Measurements from ENCODE around the gene TBC1D22A.

Gene TBC1D22A

DNA sequence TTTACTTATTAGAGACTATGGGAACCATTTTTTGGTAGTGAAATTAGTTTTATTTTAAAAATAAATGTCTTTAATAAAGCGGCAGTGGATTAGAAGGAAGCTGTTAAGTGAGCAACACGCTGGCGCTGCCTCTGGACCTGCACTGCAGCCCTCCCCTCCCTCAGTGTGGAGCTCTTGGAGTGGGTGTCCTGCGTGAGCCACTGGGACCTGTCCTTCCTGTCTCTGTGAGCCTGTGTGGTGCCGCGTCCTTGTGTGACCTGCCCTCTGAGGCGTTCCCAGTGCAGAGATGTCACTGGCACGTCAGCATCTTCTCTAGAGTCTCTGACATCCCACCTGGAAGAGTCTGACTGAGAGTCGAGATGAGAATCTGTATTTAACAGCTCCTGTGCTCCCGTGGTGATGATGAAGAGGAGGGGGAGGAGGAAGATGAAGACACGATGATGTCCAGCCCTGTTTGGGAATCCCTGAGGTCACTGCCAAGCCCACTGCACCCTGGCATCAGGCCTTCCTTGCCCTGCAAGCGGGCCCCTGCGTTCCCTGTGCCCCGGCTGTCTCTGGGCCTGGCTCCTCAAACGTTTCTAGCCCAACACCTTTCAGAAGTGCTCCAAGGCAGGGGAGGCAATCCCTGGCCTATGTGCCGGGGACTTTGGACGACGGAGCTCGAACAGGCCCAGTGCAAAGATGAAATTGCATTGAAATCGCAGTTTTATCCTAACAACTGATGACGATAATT is 271.8 kb downstream of the TBC1D22A start:
- DNase-seq (ENCODE audit: low spot score): no peak
- no peak overlapping the region for H3K4me3 ChIP-seq
- H3K27ac ChIP-seq: no peak overlapping the region
- TF ChIP-seq, protein P1, sequence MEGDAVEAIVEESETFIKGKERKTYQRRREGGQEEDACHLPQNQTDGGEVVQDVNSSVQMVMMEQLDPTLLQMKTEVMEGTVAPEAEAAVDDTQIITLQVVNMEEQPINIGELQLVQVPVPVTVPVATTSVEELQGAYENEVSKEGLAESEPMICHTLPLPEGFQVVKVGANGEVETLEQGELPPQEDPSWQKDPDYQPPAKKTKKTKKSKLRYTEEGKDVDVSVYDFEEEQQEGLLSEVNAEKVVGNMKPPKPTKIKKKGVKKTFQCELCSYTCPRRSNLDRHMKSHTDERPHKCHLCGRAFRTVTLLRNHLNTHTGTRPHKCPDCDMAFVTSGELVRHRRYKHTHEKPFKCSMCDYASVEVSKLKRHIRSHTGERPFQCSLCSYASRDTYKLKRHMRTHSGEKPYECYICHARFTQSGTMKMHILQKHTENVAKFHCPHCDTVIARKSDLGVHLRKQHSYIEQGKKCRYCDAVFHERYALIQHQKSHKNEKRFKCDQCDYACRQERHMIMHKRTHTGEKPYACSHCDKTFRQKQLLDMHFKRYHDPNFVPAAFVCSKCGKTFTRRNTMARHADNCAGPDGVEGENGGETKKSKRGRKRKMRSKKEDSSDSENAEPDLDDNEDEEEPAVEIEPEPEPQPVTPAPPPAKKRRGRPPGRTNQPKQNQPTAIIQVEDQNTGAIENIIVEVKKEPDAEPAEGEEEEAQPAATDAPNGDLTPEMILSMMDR (IDR thresholded peaks at IDR 0.05): no peak

DNA sequence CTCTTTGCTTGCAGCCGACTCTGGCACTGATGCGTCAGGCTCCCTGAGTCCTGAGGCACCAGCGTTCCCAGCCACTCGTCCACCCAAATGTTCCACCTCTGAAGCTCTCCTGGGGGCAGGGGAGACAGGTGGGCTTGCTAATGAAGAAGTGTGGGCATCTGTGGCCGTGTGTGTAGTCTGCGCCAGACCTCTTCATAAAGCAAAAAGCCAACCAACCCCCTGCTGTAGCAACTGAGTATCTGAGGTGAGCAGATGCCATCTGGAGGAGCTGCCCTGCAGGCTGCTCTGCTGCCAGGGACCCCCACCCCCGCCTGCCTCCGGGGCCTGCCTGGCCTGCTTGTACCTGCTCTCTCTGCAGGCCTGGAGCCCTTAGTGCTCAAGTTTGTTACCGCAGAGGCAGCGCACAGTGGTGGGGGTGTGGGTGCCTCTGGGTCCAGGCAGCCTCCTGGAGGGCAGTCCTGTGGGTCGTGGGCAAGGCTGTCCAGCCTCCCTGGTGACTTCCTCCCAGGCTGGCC is 272.5 kb downstream of the TBC1D22A start:
- H3K27ac ChIP-seq: no peak overlapping the region
- TF ChIP-seq, protein P1 (IDR thresholded peaks at IDR 0.05): no peak
- no peak overlapping the region for H3K4me3 ChIP-seq
- DNase-seq (ENCODE audit: low spot score): no peak

DNA sequence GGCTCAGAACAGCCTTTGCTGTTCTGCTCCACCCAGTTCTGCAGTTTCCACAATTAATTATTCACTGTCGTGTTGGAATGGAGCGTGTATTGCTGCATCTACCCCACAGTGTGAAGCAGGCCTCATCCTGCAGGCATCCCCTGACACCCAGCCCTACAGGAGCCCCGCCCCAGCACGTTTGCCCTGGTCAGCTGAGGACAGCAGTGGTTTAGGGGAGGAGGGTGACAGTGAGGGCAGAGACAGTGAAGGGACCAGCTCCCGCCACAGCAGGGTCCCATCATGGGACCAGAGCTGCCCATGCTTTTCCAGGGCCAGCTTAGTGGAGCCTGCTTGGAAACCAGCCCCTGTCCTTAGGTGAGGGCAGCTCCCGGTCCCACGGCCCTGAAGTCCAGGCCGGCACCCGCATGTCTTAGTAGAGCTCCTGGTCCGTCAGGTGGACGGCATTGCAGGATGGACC is 273.0 kb downstream of the TBC1D22A start:
- Histone ChIP-seq H3K27ac (no peak overlapping the region), H3K4me3 (no peak overlapping the region)
- DNase-seq (ENCODE audit: low spot score): no peak
- TF ChIP-seq, protein P1 (IDR thresholded peaks at IDR 0.05): no peak

DNA sequence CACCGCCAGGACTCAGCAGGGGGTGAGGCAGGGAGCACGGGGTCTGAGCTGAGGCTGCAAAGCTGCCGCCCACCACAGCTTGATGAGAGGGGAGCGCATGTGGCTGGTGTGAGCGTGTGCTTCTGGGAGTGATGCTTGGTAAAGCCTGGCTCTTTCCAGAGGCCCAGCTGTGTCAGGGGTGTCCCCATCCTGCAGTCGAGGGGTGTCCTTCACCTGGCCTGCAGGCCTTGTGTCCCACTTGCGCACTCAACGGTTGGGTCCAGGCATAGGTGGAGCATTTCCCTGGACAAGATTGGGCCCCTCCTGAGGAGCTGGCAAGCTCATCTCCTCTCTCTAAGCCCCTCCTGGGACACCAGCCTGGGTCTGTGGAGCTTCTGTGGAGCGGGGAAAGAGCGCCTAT is 273.9 kb downstream of the TBC1D22A start:
- DNase-seq (ENCODE audit: low spot score): no peak
- TF ChIP-seq, protein P1 (IDR thresholded peaks at IDR 0.05): no peak
- Histone ChIP-seq H3K4me3 (no peak overlapping the region), H3K27ac (no peak overlapping the region)

DNA sequence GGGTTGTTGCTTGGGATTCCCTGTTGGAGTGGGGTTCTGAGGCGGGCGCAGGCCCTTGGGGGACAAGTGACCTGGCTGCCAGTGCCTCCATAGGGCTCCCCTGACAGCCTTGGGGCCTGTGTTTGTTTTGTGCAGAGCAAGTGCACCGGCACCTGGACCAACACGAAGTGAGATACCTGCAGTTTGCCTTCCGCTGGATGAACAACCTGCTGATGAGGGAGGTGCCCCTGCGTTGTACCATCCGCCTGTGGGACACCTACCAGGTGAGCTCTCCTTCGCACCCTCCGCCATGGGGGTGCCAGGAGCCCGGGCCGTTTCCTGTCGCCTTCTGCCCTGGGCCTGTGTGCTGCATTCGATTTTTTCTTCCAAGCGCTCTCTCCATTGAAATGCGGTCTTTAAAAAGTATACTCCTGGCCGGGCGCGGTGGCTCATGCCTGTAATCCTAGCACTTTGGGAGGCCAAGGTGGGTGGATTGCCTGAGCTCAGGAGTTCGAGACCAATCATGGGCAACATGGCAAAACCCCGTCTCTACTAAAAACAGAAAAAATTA is 274.6 kb downstream of the TBC1D22A start:
- Histone ChIP-seq H3K27ac (no peak overlapping the region), H3K4me3 (no peak overlapping the region)
- TF ChIP-seq, protein P1 (IDR thresholded peaks at IDR 0.05): no peak
- DNase-seq (ENCODE audit: low spot score): no peak

DNA sequence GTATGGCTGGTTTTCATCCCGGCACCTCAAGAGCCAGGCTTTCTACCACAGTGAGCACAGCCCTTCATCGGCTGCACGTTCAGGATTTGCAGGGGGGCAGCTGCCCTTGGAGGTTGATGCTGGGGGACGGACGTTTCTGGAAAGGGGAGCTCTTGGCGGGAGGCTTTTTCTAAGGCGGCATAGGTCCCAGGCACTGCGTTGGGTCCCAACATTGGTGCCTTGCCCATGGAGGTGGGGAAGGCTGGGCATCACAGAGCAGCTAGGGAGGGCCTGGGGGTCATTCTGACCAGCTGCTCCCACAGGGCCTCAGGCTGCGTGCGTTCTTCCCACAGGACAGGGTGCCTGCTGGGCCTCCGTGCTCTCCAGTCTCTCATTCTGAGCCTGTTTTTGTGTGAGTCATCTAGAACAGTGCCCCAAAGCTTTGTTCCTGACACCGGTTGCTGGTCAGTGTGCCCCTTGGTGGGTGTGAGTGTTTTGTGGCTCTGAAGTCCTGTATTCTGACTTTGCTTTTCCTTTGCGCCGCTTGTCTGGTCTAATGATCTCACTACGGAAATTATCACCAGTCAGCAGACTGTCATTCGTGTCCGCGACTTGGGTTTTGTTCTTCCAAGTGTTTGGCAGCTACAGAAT is 275.9 kb downstream of the TBC1D22A start:
- no peak for DNase-seq (ENCODE audit: low spot score)
- TF ChIP-seq, protein P1 (IDR thresholded peaks at IDR 0.05): no peak
- no peak overlapping the region for H3K27ac ChIP-seq
- no peak overlapping the region for H3K4me3 ChIP-seq
